ENCODE data around the gene MMP25. TPM values are rescaled to one million over a fixed set of nuclear protein-coding genes. Genes with fewer than 3 reads are reported as not detected.

MMP25 gene
- total RNA-seq, 2 experiments from 2014 or later: 112 to 117 TPM

DNA sequence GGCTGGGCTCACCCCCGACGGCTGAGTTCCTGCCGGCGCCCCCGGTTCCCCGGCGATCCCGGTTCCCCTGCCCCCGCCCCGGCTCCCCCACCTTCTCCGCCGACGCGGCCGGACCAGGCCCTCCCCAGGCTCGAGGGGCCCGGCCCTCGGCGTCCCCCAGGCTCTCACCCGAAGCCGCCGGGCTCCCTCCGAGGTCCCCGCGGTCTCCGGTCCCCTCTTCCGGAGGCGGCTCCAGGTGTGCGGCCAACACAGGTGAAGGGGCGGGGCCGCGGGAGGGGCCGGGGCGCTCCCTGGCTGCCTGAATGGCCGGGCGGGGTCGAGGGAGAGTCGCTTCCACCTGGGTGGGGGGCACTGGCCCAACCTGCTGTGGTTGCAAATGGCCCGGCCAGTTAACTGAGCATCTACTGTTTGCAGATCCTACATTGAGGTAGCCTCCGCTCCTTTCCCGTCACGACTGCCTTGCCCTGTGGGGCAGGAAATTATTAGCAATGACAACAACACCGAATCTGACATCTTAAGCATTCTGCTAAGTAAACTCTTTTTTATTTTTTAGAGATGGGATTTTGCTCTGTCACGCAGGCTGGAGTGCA is 9.5 kb upstream of the MMP25 start, which contains the start of gene BICDL2:
TSS of gene BICDL2 (minus strand) at position 219 of the 590 bp plus-strand sequence. CDS start 1,448 bp downstream, outside the sequence.
- H3K9me3 Mint-ChIP-seq: no peaks in the 10 kb centered on the region
- no peak within 1 kb of the TSS for H3K27ac Mint-ChIP-seq
- no peak for DNase-seq
- no peaks in the 10 kb centered on the region for H3K36me3 Mint-ChIP-seq (ENCODE audit: low read depth)
- H3K4me3 Mint-ChIP-seq: no peak within 1 kb of the TSS
- POLR2A ChIA-PET: interaction anchor here (0.6 to 9.3 kb wide), 2 partner anchors 12 to 93 kb away, joined by 3 to 72 read pairs; no protein-coding TSS in a partner anchor
- peaks cover 22% of the 10 kb centered on the region for H3K4me1 Mint-ChIP-seq
- H3K27me3 Mint-ChIP-seq: peaks cover 68% of the 10 kb centered on the region
- CTCF ChIA-PET: interaction anchor here (0.9 to 3.6 kb wide), 3 partner anchors 9 to 80 kb away, joined by 3 to 20 read pairs (median 4); no protein-coding TSS in a partner anchor

DNA sequence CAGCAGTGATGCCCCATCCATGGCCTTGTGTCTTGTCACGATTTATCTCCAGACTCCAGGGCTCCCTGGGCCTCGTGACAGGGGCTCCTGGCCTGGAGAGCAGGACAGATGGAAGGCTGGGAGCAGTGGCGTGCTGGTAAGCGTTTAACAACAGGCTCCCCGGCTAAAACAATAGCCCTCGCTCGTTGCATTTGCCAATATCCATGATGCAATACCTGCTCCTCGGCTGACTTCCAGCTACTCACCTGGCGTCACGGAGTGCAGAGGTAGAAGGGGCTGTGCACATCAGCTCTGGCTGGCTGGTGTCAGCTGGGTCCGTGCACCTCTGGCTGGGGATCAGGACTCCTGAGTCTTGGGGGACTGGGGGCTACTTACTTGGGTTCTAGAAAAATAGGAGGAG is 8.1 kb upstream of the MMP25 start:
- Mint-ChIP-seq H3K36me3 (ENCODE audit: low read depth) (no peaks in the 10 kb centered on the region), H3K4me1 (peaks cover 15% of the 10 kb centered on the region), H3K27me3 (peaks cover 54% of the 10 kb centered on the region), H3K4me3 (no peak overlapping the region), H3K27ac (no peak overlapping the region), H3K9me3 (no peaks in the 10 kb centered on the region)
- POLR2A ChIA-PET: interaction anchor here (1.2 to 2.4 kb wide), 5 partner anchors 9 to 18 kb away, joined by 4 to 9 read pairs (median 5); partner anchors contain the start of genes HCFC1R1 and TNFRSF12A
- DNase-seq: no peak
- CTCF ChIA-PET: interaction anchor here (0.6 to 3.6 kb wide), 6 partner anchors 10 to 130 kb away, joined by 3 to 20 read pairs (median 3); no protein-coding TSS in a partner anchor

DNA sequence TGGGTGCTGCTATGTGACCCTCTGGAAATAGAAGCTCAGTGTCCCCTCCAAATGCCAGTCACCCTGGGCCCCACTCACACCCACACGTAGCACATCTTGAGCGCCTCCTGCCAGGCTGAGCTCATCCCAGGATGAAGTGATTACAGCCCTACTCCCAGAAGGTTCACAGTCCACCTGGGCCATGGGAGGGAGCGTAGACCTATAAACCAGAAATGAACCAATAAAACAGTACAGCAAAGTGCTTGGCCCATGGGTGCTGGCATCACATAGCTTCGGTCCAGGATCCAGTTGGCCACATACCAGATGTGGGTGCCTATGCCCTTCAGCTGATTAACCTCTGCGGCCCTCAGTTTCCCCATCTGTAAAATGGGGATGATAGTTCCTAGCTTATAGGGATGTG is 7.5 kb upstream of the MMP25 start:
- no peak for DNase-seq
- POLR2A ChIA-PET: interaction anchor here (0.8 to 2.4 kb wide), 7 partner anchors 10 to 20 kb away, joined by 3 to 9 read pairs (median 5); partner anchors contain the start of genes HCFC1R1 and TNFRSF12A
- H3K27me3 Mint-ChIP-seq: peaks cover 52% of the 10 kb centered on the region

DNA sequence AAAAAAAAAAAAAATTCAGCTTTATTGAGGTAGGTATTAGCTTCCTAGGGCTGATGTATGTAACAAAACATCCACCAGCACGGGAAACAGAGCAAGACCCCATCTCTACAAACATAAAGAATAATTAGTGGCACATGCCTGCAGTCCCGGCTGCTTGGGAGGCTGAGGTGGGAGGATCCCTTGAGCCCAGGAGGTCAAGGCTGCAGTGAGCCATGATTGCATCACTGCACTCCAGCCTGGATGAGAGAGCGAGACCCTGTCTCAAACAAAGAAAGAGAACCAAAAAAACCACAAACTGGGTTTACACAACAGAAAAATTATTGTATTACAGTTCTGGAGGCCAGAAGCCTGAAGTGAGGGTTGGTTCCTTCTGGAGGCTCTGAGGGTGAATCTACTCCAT is 4.0 kb upstream of the MMP25 start:
- peaks cover 11% of the 10 kb centered on the region for H3K36me3 Mint-ChIP-seq (ENCODE audit: low read depth)
- ChIA-PET CTCF (interaction anchor here (0.8 to 3.2 kb wide), 6 partner anchors 10 to 89 kb away, joined by 3 to 40 read pairs (median 6); no protein-coding TSS in a partner anchor), POLR2A (interaction anchor here (0.7 to 5.2 kb wide), 5 partner anchors 11 to 33 kb away, joined by 3 to 58 read pairs (median 3); partner anchors contain the start of gene IL32)
- no peak overlapping the region for H3K27ac Mint-ChIP-seq
- DNase-seq: no peak
- no peaks in the 10 kb centered on the region for H3K9me3 Mint-ChIP-seq
- no peak overlapping the region for H3K4me3 Mint-ChIP-seq
- H3K4me1 Mint-ChIP-seq: peaks cover 28% of the 10 kb centered on the region
- H3K27me3 Mint-ChIP-seq: peaks cover 48% of the 10 kb centered on the region

More for the DNA sequence above, 7.5 kb upstream of the MMP25 start:
- no peak overlapping the region for H3K27ac Mint-ChIP-seq
- peaks cover 18% of the 10 kb centered on the region for H3K4me1 Mint-ChIP-seq
- CTCF ChIA-PET: interaction anchor here (0.7 to 3.6 kb wide), 5 partner anchors 9 to 130 kb away, joined by 3 to 20 read pairs (median 3); no protein-coding TSS in a partner anchor
- H3K9me3 Mint-ChIP-seq: no peaks in the 10 kb centered on the region
- H3K36me3 Mint-ChIP-seq (ENCODE audit: low read depth): no peaks in the 10 kb centered on the region
- H3K4me3 Mint-ChIP-seq: no peak overlapping the region

DNA sequence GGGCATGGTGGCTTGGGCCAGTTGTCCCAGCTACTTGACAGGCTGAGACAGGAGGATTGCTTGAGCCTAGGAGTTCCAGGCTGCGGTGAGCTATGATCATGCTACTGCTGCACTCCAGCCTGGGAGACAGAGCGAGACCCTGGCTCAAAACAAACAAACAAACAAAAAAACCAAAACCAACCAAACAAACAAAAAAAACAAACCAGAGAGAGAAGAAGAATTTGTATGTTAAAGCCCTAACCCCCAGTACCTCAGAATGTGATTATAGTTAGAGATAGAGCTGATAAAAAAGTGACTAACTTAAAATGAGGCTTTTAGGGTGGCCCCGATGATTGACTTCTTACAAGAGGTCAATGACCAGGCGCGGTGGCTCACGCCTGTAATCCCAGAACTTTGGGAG is 1.7 kb upstream of the MMP25 start:
- DNase-seq: no peak
- CTCF ChIA-PET: interaction anchor here (1.0 to 2.6 kb wide), 6 partner anchors 11 to 83 kb away, joined by 4 to 15 read pairs (median 11); no protein-coding TSS in a partner anchor
- Mint-ChIP-seq H3K36me3 (ENCODE audit: low read depth) (peaks cover 29% of the 10 kb centered on the region), H3K27me3 (peaks cover 27% of the 10 kb centered on the region), H3K27ac (peak overlapping the region; percentile 57), H3K4me3 (peak overlapping the region; percentile 85), H3K9me3 (no peaks in the 10 kb centered on the region), H3K4me1 (peaks cover 46% of the 10 kb centered on the region)
- POLR2A ChIA-PET: interaction anchor here (0.6 to 8.7 kb wide), 8 partner anchors 12 to 472 kb away, joined by 3 to 65 read pairs (median 20); partner anchors contain the start of gene IL32

DNA sequence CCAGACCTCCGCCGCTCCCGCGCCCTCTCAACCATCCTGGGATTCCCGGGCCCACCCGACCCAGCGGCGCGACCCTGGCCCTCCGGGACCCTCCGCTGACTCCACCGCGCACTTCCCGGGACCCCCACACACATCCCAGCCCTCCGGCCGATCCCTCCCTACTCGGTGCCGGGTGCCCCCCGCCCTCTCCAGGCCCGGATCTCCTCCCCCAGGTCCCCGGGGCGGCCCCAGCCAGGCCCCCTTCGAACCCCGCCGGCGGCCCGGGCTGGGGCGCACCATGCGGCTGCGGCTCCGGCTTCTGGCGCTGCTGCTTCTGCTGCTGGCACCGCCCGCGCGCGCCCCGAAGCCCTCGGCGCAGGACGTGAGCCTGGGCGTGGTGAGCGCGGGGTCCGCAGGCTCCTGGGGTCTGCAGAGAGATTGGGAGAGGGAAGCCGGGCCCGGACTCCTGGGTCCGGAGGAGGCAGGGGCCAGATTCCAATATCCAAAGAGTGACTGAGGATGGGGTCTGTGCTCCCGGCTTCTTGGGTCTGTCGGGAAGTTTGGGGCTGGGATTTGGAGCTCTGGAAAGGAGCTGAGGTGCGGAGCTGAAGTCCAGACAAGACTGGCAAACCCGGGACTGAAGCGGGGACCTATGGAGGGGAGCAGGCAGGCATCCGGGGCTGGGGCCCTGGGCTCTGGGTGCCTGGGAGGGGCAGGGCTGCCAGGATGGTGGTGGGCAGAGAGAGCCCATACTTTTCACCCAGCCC is 453 bp downstream of the MMP25 start:
- DNase-seq: peak; percentile 48
- ChIA-PET CTCF (interaction anchor here (0.8 to 5.8 kb wide), 5 partner anchors 12 to 88 kb away, joined by 3 to 38 read pairs (median 5); partner anchors contain the start of gene ZNF213), POLR2A (interaction anchor here (0.6 to 8.7 kb wide), 11 partner anchors 9 to 111 kb away, joined by 3 to 72 read pairs (median 9); partner anchors contain the start of genes HCFC1R1, IL32, PKMYT1 and THOC6)
- Mint-ChIP-seq H3K4me1 (peaks cover 66% of the 10 kb centered on the region), H3K4me3 (peak overlapping the region; percentile 85), H3K36me3 (ENCODE audit: low read depth) (peaks cover 47% of the 10 kb centered on the region), H3K9me3 (no peaks in the 10 kb centered on the region), H3K27ac (peak overlapping the region; percentile 87), H3K27me3 (peaks cover 21% of the 10 kb centered on the region)

DNA sequence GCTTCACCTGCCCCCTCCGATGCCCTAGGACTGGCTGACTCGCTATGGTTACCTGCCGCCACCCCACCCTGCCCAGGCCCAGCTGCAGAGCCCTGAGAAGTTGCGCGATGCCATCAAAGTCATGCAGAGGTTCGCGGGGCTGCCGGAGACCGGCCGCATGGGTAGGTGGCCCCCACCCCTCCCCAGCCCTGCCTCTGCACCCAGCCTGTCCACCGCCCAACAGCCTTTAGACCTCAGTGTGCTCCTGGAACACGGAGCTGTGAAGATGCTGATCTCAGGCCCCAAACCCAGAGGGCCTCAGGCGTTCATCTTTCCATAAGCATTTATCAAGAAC is 993 bp downstream of the MMP25 start:
- peaks cover 21% of the 10 kb centered on the region for H3K27me3 Mint-ChIP-seq
- no peaks in the 10 kb centered on the region for H3K9me3 Mint-ChIP-seq
- peak; percentile 37 for DNase-seq
- ChIA-PET CTCF (interaction anchor here (0.8 to 5.8 kb wide), 9 partner anchors 11 to 88 kb away, joined by 3 to 38 read pairs (median 6); partner anchors contain the start of genes BICDL2 and ZNF213), POLR2A (interaction anchor here (0.6 to 8.7 kb wide), 14 partner anchors 9 to 217 kb away, joined by 3 to 72 read pairs (median 8); partner anchors contain the start of genes HCFC1R1, IL32, PKMYT1 and THOC6)
- peak overlapping the region; percentile 85 for H3K4me3 Mint-ChIP-seq
- H3K36me3 Mint-ChIP-seq (ENCODE audit: low read depth): peaks cover 52% of the 10 kb centered on the region
- H3K27ac Mint-ChIP-seq: peak overlapping the region; percentile 87
- H3K4me1 Mint-ChIP-seq: peaks cover 71% of the 10 kb centered on the region

DNA sequence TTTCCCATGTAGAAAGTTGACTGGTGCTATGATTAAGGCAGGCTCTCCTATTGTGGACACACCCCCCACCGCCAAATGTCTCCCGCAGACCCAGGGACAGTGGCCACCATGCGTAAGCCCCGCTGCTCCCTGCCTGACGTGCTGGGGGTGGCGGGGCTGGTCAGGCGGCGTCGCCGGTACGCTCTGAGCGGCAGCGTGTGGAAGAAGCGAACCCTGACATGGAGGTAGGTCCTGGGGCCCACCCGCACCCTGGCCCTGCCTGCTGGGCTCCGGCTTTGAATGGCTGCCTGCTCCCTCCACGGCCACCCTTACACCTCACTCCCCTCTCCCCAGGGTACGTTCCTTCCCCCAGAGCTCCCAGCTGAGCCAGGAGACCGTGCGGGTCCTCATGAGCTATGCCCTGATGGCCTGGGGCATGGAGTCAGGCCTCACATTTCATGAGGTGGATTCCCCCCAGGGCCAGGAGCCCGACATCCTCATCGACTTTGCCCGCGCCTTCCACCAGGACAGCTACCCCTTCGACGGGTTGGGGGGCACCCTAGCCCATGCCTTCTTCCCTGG is 3.6 kb downstream of the MMP25 start:
- H3K4me3 Mint-ChIP-seq: peak overlapping the region; percentile 57

DNA sequence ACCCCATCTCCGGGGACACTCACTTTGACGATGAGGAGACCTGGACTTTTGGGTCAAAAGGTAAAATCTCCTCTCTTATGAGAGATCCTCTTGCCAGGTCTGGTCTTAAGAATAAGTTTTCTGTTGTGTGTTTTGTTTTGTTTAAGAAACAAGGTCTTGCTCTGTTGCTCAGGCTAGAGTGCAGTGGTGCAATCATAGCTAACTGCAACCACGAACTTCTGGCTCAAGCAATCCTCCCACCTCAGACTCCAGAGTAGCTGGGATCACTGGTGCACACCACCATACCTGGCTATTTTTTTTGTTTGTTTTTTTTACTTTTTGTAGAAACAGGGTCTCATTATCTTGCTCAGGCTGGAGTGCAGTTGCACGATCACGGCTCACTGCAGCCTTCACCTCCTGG is 4.1 kb downstream of the MMP25 start:
- Mint-ChIP-seq H3K27ac (peak overlapping the region; percentile 77), H3K4me1 (peaks cover 78% of the 10 kb centered on the region), H3K4me3 (peak overlapping the region; percentile 57), H3K36me3 (ENCODE audit: low read depth) (peaks cover 67% of the 10 kb centered on the region), H3K27me3 (peaks cover 3% of the 10 kb centered on the region), H3K9me3 (no peaks in the 10 kb centered on the region)
- no peak for DNase-seq
- CTCF ChIA-PET: interaction anchor here (1.5 to 5.8 kb wide), 3 partner anchors 19 to 46 kb away, joined by 4 to 38 read pairs (median 15); no protein-coding TSS in a partner anchor
- POLR2A ChIA-PET: interaction anchor here (1.0 to 8.7 kb wide), 8 partner anchors 8 to 79 kb away, joined by 4 to 72 read pairs (median 12); partner anchors contain the start of gene IL32

More for the DNA sequence above, 3.6 kb downstream of the MMP25 start:
- H3K27me3 Mint-ChIP-seq: peaks cover 6% of the 10 kb centered on the region
- POLR2A ChIA-PET: interaction anchor here (1.0 to 8.7 kb wide), 11 partner anchors 9 to 85 kb away, joined by 3 to 72 read pairs (median 9); partner anchors contain the start of genes IL32, PKMYT1, TNFRSF12A and ZNF213
- H3K4me1 Mint-ChIP-seq: peaks cover 77% of the 10 kb centered on the region
- peak overlapping the region; percentile 77 for H3K27ac Mint-ChIP-seq
- DNase-seq: no peak
- peaks cover 66% of the 10 kb centered on the region for H3K36me3 Mint-ChIP-seq (ENCODE audit: low read depth)
- H3K9me3 Mint-ChIP-seq: no peaks in the 10 kb centered on the region
- CTCF ChIA-PET: interaction anchor here (2.1 to 5.8 kb wide), 2 partner anchors 18 to 21 kb away, joined by 15 to 38 read pairs; no protein-coding TSS in a partner anchor

DNA sequence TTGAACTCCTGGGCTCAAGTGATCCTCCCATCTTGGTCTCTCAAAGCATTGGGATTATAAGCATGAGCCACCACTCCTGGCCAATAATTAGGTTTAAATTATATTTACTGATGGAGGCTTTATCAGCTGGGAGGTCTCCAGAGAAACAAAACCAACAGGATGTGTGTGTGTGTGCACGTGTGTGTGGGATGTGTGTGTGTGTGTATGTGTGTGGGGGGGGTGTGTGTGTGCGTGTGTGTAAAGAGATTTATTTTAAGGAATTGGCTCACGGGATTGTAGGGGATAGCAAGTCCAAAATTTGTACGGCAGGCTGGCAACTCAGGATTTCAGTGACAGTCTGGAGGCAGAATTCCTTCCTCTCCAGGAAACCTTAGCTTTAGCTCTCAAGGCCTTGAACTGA is 4.6 kb downstream of the MMP25 start:
- Mint-ChIP-seq H3K9me3 (no peaks in the 10 kb centered on the region), H3K36me3 (ENCODE audit: low read depth) (peaks cover 71% of the 10 kb centered on the region), H3K4me1 (peaks cover 83% of the 10 kb centered on the region), H3K27me3 (peaks cover 2% of the 10 kb centered on the region), H3K4me3 (peak overlapping the region; percentile 57), H3K27ac (peak overlapping the region; percentile 77)
- DNase-seq: no peak
- CTCF ChIA-PET: interaction anchor here (1.5 to 5.8 kb wide), 3 partner anchors 19 to 45 kb away, joined by 4 to 38 read pairs (median 15); no protein-coding TSS in a partner anchor
- POLR2A ChIA-PET: interaction anchor here (0.8 to 8.7 kb wide), 9 partner anchors 12 to 108 kb away, joined by 3 to 72 read pairs (median 5); partner anchors contain the start of gene IL32

DNA sequence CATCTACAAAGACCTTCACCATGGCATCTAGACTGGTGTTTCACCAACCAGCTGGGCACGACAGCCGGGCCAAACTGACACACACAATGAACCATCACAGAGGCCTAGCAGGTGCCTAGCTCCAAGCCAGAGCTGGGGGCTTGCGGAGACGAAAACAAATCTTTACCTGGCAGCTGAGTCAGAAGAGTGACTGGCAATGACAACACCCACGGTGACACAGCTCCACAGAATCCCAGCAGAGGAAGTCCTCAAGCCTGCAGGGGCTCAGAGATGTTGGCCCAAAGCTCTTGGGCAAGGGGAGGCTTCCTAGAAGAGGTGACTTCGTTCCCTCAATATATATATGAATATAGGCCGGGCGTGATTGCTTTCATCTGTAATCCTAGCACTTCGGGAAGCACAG is 5.1 kb downstream of the MMP25 start:
- Mint-ChIP-seq H3K4me1 (peaks cover 87% of the 10 kb centered on the region), H3K9me3 (no peaks in the 10 kb centered on the region), H3K27ac (peak overlapping the region; percentile 77), H3K36me3 (ENCODE audit: low read depth) (peaks cover 74% of the 10 kb centered on the region), H3K27me3 (peaks cover 2% of the 10 kb centered on the region), H3K4me3 (peak overlapping the region; percentile 57)
- no peak for DNase-seq
- ChIA-PET CTCF (interaction anchor here (1.5 to 5.8 kb wide), 3 partner anchors 20 to 45 kb away, joined by 4 to 38 read pairs (median 15); no protein-coding TSS in a partner anchor), POLR2A (interaction anchor here (0.8 to 8.7 kb wide), 8 partner anchors 12 to 107 kb away, joined by 3 to 72 read pairs (median 7); partner anchors contain the start of gene IL32)
